GM18858 (cell line): ENCODE results near the gene FAM229A.
"Not testable (repeated sequence)": the region's sequence is repeated elsewhere in the genome, so short reads cannot be mapped to it uniquely, and the experiment has no call there.

Experiments used
- ATAC-seq: cut with Tn5 transposase; IDR thresholded peaks from one replicate; pipeline ENCODE4 v1.9.1; 2021; ENCODE audit not compliant: unreplicated experiment

FAM229A gene

GRCh38 chr1:32377541-32378220 is 15.4 kb upstream of the FAM229A start:
- ATAC-seq = no peak

DNA sequence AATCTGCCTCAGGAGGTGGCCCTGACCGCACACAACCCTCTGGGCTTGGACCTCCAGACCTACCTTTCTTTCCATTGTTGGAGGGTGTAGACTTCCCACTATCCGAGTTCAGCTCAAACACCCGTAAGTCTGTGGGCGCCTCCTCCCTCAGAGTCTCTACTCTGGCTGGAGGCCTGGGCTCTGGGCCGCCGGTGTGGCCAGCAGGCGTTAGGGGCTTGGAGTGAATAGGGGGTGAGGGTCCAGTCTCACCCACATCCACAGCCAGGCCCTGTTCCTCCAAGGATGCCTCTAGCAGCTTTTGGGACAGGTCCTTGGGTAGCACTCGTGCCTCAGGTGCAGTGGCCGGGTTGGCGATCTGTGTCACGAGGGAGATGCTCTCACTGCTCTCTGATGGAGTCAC is 13.9 kb upstream of the FAM229A start:
- ATAC-seq = no peak

DNA sequence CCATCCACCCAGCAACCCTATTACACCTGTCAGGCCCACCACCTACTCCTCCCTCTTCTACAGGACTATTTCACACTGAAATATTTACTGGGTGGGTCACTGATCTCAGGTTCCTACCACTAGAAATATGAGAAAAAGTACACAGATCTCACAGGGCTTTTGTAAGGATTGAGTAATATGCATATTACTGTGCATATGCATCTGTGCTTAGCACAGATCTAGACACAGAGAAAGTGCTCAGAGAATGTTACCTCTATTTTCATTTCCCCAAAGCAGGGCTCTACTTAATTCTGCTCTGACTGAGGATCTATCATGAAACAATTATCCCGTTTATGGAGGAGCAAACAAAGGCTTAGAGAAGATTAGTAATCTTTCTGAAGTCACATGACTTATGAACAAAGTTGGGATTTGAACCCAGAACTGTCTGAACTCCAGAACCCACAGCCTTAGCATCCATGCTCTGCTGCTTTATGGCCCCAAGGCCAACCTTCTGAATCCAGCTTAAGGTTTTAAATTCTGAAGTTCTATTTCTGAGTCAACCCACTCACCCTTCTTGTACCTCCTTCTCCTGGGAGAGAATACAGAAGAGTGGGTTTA is 11.8 kb upstream of the FAM229A start:
- no peak for ATAC-seq

GRCh38 chr1:32372149-32372756 is 10.0 kb upstream of the FAM229A start:
- no peak for ATAC-seq

DNA sequence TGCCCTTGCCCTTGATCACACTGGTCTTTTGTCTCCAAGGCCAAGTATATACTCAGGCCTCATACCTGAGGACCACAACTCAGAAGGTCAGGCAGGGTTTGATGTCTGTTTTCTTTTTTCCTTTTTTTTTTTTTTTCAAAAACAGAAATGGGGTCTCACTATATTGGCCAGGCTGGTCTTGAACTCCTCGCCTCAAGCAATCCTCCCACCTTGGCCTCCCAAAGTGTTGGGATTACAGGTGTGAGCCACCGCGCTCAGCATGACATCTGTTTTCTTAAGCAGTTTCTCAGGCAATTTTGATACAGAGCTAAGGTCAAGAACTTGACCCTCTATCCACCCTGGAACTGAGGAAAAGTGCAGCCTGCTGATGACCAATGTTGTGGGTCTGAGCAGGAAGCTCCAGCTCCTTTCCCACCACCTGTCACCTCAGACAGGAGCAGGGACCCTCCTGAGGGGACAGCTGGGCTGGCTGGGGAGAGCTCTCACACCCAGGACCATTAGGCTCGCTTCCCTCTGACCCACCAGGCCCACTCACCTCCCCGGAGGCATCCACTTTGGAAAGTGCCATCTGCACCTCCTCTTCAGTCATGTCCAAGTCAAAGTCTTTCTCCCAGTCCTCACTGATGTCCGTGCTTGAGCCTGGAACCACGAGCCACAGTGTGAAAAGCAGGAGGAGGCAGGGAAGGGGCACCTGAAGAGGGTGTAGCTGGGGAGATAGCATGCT is 5.8 kb upstream of the FAM229A start:
- ATAC-seq = no peak

- no peak for ATAC-seq
Measured at GRCh38 chr1:32365445-32365844, 3.2 kb upstream of the FAM229A start.

- ATAC-seq = no peak
Measured at GRCh38 chr1:32364836-32365235, 2.6 kb upstream of the FAM229A start.

DNA sequence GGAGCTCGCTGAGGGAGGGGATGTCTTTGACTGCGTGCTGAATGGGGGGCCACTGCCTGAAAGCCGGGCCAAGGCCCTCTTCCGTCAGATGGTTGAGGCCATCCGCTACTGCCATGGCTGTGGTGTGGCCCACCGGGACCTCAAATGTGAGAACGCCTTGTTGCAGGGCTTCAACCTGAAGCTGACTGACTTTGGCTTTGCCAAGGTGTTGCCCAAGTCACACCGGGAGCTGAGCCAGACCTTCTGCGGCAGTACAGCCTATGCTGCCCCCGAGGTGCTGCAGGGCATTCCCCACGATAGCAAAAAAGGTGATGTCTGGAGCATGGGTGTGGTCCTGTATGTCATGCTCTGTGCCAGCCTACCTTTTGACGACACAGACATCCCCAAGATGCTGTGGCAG is 1.4 kb upstream of the FAM229A start:
- ATAC-seq = no peak

GRCh38 chr1:32361674-32362473 is 411 bp downstream of the FAM229A start:
- no peak for ATAC-seq

GRCh38 chr1:32361308-32361673 is 994 bp downstream of the FAM229A start:
- ATAC-seq = no peak

GRCh38 chr1:32358435-32358834 is 3.9 kb downstream of the FAM229A start:
- ATAC-seq = no peak

DNA sequence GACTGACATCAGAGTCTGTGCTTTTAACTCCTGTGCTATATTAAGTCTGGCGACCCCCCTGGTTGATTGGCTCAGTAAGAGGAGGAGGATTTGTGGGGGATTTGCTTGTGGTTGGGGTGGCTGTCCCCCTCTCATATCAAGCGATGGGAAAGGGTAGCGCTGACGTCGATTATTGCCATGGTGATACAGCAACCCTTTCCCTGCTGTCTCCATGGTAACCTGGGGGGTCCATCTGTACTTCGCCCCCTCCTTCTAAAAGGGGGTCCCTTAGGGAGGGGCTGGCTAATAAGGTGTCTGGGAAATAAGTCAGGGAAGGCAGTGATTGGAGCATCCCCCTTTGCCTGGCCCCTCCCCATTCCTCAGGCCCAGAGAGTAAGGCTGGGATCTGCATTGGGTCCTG is 4.7 kb downstream of the FAM229A start:
- ATAC-seq = no peak

DNA sequence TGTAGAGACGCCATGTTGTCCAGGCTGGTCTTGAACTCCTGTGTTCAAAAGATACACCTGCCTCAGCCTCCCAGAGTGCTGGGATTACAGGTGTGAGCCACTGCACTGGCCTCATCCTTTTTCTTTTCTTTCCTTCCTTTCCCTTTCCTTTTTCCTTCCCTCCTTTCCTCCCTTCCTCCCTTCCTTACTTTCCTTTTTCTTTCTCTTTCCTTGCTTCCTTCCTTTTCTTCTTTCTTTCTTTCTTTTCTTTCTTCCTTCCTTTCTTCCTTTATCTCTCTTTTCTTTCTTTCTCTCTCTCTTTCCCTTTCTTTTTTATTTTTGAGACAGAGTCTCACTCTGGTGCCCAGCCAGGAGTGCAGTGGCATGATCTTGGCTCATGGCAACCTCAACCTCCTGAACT is 5.8 kb downstream of the FAM229A start:
- no peak for ATAC-seq

GRCh38 chr1:32355778-32356177 is 6.5 kb downstream of the FAM229A start:
- not testable (repeated sequence) for ATAC-seq

DNA sequence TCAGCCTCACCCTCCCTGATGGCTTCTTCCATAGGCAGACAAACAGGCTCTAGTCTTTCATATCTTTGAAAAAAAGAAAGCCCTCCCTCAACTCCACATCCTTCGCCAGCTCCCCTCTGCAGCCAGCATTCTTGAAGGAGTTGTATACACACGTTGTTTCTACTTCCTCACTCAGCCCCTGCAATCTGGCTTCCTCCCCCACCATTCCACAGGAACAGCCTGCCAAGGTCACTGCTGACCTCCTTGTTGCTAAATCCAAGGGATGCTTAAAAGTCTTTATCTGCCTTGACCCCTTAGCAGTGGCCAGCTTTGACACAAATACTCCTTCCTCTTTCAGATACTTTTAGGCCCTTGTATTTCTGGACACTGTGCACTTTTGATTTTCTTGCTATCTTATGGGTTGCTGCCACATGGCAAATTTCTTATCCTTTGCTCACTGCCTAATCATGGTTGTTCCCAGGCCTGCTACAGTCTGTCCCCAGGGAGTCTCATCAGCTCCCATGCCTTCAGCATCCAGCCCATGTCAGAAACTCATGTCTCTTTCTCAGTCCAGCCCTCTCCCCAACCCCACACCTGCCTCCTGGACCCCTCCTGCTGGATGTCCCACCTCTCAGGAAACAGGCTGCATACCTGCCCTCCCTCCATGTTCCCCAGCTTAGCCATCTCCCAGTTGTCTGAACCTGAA is 8.3 kb downstream of the FAM229A start:
- no peak for ATAC-seq

- ATAC-seq = no peak
Measured at GRCh38 chr1:32353431-32353830, 8.9 kb downstream of the FAM229A start.

DNA sequence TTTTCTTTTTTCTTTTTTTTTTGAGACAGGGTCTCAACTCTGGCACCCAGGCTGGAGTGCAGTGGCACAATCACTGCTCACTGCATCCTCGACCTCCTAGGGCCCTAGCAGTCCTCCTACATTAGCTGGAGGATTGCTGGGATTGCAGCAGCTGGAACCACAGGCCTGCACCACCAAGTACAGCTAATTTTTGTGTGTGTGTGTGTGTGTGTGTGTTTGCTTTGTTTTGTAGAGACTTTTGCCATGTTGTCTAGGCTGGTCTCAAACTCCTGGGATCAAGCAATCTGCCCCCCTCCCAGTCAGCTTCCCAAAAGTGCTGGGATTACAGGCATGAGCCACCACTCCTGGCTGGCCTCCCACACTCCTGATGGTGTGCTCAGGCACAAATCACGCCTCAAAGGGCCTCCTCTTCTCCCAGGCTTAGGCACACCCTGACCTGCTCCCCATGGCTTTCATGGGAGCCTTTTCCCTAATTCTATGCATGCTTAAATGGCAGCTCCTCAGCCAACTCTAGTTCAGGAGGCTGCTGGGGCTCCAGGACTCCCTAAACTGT is 9.4 kb downstream of the FAM229A start:
- ATAC-seq = no peak

DNA sequence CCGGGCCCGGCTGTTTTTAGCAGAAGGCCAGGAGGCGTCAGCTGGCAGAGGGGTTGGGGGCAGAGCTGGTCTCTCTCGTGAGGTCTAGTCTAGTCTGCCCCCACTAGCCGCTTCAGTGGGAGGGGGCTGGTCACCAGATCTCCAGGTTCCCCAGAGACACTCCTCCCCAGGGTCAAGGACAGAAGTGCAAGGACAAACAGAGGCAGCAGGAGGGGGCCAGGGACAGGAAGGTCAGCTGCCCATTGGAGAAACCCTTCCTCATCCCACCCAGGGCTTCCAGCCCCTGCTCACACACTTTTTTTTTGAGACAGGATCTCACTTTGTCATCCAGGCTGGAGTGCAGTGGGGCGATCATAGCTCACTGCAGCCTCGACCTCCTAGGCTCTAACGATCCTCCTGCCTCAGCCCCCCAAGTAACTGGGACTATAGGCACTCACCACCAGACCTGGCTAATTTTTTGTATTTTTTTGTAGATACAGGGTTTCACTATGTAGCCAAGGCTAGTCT is 10.0 kb downstream of the FAM229A start:
- ATAC-seq = no peak

- peak; percentile 75 for ATAC-seq
Measured at GRCh38 chr1:32351399-32352238, 10.7 kb downstream of the FAM229A start.
